ENCODE measurements around the gene SLC6A20. TPM values are rescaled to one million over a fixed set of nuclear protein-coding genes. Genes with fewer than 3 reads are reported as not detected.

Gene SLC6A20
- total RNA-seq, 2 experiments from 2014 or later = not detected

GRCh38 chr3:45719655-45720487, 76.5 kb downstream of the SLC6A20 start:
- no peaks in the 10 kb centered on the region for H3K27me3 Mint-ChIP-seq
- DNase-seq = no peak
- no peaks in the 10 kb centered on the region for H3K9me3 Mint-ChIP-seq
- intact Hi-C loops (cut with micrococcal nuclease) = no loop called here
- H3K4me1 Mint-ChIP-seq (ENCODE audit: low read depth) = peaks cover 18% of the 10 kb centered on the region
- no peak overlapping the region for H3K4me3 Mint-ChIP-seq
- H3K36me3 Mint-ChIP-seq = peaks cover 53% of the 10 kb centered on the region
- CTCF ChIA-PET = no interaction called here
- POLR2A ChIA-PET = no interaction called here
- no peak overlapping the region for H3K27ac Mint-ChIP-seq

- H3K9me3 Mint-ChIP-seq = no peaks in the 10 kb centered on the region
- intact Hi-C loops (cut with micrococcal nuclease) = no loop called here
- H3K36me3 Mint-ChIP-seq = peaks cover 37% of the 10 kb centered on the region
- H3K27me3 Mint-ChIP-seq = no peaks in the 10 kb centered on the region
- H3K4me3 Mint-ChIP-seq = no peak overlapping the region
- CTCF ChIA-PET = no interaction called here
- POLR2A ChIA-PET = interaction anchor here (1.3 kb wide), 1 partner anchor 23 kb away, joined by 3 read pairs; no protein-coding TSS in a partner anchor
- DNase-seq = no peak
- H3K27ac Mint-ChIP-seq = peak overlapping the region; percentile 16
- H3K4me1 Mint-ChIP-seq (ENCODE audit: low read depth) = peaks cover 18% of the 10 kb centered on the region
Observed at GRCh38 chr3:45716790-45717336, 79.5 kb downstream of the SLC6A20 start.

- no peak for DNase-seq
- Mint-ChIP-seq H3K4me1 (ENCODE audit: low read depth) (peaks cover 20% of the 10 kb centered on the region), H3K4me3 (no peak overlapping the region), H3K9me3 (no peaks in the 10 kb centered on the region), H3K36me3 (peaks cover 43% of the 10 kb centered on the region), H3K27ac (peak overlapping the region; percentile 16), H3K27me3 (no peaks in the 10 kb centered on the region)
- ChIA-PET CTCF (interaction anchor here (1.4 kb wide), 1 partner anchor 13 kb away, joined by 4 read pairs; no protein-coding TSS in a partner anchor), POLR2A (interaction anchor here (1.3 kb wide), 1 partner anchor 22 kb away, joined by 3 read pairs; no protein-coding TSS in a partner anchor)
- intact Hi-C loops (cut with micrococcal nuclease) = no loop called here
Observed at GRCh38 chr3:45715945-45716344, 80.4 kb downstream of the SLC6A20 start.

- Mint-ChIP-seq H3K4me1 (ENCODE audit: low read depth) (peaks cover 19% of the 10 kb centered on the region), H3K27ac (no peak overlapping the region), H3K4me3 (no peak overlapping the region), H3K36me3 (peaks cover 46% of the 10 kb centered on the region), H3K9me3 (no peaks in the 10 kb centered on the region), H3K27me3 (no peaks in the 10 kb centered on the region)
- intact Hi-C loops (cut with micrococcal nuclease) = no loop called here
- ChIA-PET POLR2A (interaction anchor here (0.9 kb wide), 1 partner anchor 19 kb away, joined by 3 read pairs; no protein-coding TSS in a partner anchor), CTCF (interaction anchor here (2.9 kb wide), 1 partner anchor 53 kb away, joined by 8 read pairs; no protein-coding TSS in a partner anchor)
- no peak for DNase-seq
Observed at GRCh38 chr3:45712434-45713110, 83.8 kb downstream of the SLC6A20 start.

- H3K36me3 Mint-ChIP-seq = peaks cover 48% of the 10 kb centered on the region
- no peak overlapping the region for H3K27ac Mint-ChIP-seq
- POLR2A ChIA-PET = no interaction called here
- DNase-seq = no peak
- no peaks in the 10 kb centered on the region for H3K9me3 Mint-ChIP-seq
- H3K4me1 Mint-ChIP-seq (ENCODE audit: low read depth) = peaks cover 17% of the 10 kb centered on the region
- no peak overlapping the region for H3K4me3 Mint-ChIP-seq
- intact Hi-C loops (cut with micrococcal nuclease) = no loop called here
- H3K27me3 Mint-ChIP-seq = no peaks in the 10 kb centered on the region
- CTCF ChIA-PET = no interaction called here
Observed at GRCh38 chr3:45711931-45712330, 84.4 kb downstream of the SLC6A20 start.

GRCh38 chr3:45705839-45706808, 90.2 kb downstream of the SLC6A20 start:
- H3K4me3 Mint-ChIP-seq = no peak overlapping the region

More at GRCh38 chr3:45705839-45706808, 90.2 kb downstream of the SLC6A20 start:
- H3K4me1 Mint-ChIP-seq (ENCODE audit: low read depth) = peaks cover 45% of the 10 kb centered on the region
- peaks cover 40% of the 10 kb centered on the region for H3K36me3 Mint-ChIP-seq
- H3K27ac Mint-ChIP-seq = peak overlapping the region; percentile 56
- H3K27me3 Mint-ChIP-seq = no peaks in the 10 kb centered on the region
- DNase-seq = no peak
- intact Hi-C loops (cut with micrococcal nuclease) = no loop called here
- H3K9me3 Mint-ChIP-seq = no peaks in the 10 kb centered on the region
- CTCF ChIA-PET = interaction anchor here (1.5 kb wide), 1 partner anchor 46 kb away, joined by 12 read pairs; no protein-coding TSS in a partner anchor
- POLR2A ChIA-PET = interaction anchor here (0.7 to 1.8 kb wide), 2 partner anchors 12 kb away, joined by 3 to 11 read pairs; no protein-coding TSS in a partner anchor

Other genes with a start within 250 kb of the SLC6A20 start
- gene LIMD1, start 201.8 kb downstream of the SLC6A20 start, total RNA-seq = 10 to 100 TPM; 20.4 to 20.7 TPM
- gene SACM1L, start 107.1 kb downstream of the SLC6A20 start, total RNA-seq = 10 to 100 TPM; 64.3 to 71.2 TPM
- gene LZTFL1, start 45.6 kb upstream of the SLC6A20 start, total RNA-seq = 1 to 10 TPM; 3.9 to 6.4 TPM
- not detected for gene CCR9, start 90.0 kb upstream of the SLC6A20 start, total RNA-seq
- 1 to 10 TPM; 4.0 TPM for gene CXCR6, start 146.9 kb upstream of the SLC6A20 start, total RNA-seq
- gene FYCO1, start 199.3 kb upstream of the SLC6A20 start, total RNA-seq = 10 to 100 TPM; 13.7 to 14.0 TPM
- under 1 TPM in 1 of 2 experiments, not detected in 1; 0.05 TPM for gene XCR1, start 230.9 kb upstream of the SLC6A20 start, total RNA-seq